GM18867 (cell line): Measurements from ENCODE around the gene LSR.
A peak's percentile ranks its signal among the peaks of the same experiment; 100 is the strongest.

Experiments
- ATAC-seq: cut with Tn5 transposase; IDR thresholded peaks from one replicate; pipeline ENCODE4 v1.9.1; 2021; ENCODE audit warnings: mild to moderate bottlenecking, moderate library complexity; ENCODE audit not compliant: unreplicated experiment

LSR gene, protein sequence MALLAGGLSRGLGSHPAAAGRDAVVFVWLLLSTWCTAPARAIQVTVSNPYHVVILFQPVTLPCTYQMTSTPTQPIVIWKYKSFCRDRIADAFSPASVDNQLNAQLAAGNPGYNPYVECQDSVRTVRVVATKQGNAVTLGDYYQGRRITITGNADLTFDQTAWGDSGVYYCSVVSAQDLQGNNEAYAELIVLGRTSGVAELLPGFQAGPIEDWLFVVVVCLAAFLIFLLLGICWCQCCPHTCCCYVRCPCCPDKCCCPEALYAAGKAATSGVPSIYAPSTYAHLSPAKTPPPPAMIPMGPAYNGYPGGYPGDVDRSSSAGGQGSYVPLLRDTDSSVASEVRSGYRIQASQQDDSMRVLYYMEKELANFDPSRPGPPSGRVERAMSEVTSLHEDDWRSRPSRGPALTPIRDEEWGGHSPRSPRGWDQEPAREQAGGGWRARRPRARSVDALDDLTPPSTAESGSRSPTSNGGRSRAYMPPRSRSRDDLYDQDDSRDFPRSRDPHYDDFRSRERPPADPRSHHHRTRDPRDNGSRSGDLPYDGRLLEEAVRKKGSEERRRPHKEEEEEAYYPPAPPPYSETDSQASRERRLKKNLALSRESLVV

GRCh38 chr19:35248310-35249145 is at the start of gene LSR:
Gene LSR (plus strand): TSS chr19:35249002. CDS start chr19:35249023, 21 bp downstream.
- ATAC-seq, result peak; percentile 80

- ATAC-seq, result no peak
These were observed 49.3 kb upstream of the LSR start for GRCh38 chr19:35199481-35199880.

DNA sequence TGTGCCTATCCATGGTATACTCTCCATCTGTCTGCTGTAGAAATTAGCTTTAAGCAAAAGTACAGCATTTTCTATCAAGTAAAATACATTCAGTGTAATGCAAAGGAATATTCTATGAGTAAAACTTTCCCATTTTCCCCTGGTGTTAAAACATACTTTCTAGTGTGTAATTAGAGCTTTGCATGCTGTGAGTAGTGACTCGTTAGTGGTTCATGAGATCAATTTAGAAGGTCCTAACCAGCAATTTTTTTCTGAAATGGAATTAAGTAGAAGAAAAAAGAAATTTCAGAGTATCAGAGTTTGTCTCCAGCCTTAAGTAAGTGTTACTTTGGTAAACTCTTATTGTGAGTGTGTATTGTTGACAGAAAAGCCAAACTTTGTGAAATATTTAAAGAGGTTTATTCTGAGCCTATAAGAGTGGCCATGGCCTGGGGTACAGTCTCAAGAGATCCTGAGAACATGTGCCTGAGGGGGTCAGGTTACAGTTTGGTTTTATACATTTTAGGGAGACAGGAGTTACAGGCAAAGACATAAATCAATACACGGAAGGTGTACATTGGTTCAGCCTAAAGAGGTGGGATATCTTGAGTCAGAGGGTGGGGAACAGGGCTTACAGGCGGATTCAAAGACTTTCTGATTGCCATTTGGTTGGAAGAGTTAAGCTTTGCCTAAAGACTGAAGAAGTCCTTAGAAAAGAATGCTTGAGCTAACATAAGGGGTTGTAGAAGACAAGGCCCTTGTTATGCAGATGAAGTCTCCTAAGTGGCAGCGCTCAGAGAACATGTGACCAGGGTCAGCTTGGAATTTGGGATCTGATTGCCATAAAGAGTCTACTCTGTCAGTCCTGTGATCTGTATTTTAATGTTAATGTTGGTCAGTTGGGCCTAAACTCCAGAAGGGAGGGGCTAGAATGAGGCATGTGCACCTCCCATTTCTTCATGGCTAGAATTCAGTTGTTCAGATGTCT is 45.8 kb upstream of the LSR start:
- no peak for ATAC-seq

DNA sequence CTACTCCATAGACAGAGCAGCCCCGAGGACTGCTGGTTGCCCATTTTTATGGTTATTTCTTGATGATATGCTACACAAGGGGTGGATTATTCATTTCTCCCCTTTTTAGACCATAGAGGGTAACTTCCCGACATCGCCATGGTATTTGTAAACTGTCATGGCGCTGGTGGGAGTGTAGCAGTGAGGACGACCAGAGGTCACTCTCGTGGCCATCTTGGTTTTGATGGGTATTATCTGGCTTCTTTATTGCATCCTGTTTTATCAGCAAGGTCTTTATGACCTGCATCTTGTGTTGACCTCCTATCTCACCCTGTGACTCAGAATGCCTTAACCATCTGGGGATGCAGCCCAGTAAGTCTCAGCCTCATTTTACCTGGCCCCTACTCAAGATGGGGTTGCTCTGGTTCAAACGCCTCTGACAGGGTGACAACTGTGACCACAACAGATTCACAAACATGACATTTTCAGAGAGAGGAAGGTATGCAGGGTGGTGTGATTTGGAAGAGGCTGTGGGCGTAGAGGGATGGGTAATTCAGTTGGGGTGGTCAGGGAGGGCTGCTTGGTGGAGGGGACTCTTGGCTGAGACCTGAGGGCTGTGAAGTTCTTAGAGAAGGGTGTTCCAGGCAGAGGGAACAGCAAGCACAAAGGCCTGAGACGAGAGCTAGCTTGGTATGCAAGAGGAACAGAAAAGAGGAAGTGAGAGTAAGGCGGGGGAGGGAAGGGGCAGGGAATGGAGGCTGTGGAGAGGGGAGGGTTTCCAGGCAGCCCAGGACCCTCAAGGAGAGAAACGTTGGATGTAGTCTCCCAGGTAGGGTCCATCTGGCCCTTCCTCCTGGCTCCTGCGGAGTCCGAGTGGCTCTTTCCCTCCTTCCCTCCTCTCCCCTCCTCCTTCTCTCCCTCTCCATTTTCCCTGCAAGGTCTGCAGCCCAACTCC is 43.7 kb upstream of the LSR start:
- peak; percentile 71 for ATAC-seq

DNA sequence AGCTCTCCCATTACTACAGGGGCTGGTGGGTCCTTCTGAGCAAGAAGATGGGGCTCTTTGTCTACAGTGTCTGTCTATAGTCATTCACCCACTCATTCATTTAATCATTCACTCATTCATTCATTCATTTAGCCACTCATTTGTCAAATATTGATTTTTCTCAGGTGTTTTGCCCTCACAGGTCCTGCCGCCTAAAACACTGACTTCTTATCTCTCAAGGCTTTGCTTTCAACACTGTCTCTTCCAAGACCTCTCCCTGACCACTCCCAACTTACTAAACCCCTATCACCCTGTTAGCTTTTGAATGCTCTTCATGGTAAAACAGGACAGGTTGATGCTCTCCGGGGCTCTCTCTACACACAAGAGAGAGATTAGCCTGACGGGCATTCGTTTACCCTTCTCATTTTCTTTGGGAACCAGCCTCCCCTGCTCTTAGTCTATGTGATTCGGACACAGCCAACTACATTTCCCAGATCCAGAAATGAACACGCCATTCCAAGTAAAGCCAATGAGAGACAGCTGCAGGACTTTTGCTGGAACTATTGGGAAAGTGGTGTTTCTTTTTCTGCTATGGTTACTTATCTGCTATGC is 43.0 kb upstream of the LSR start:
- peak; percentile 6 for ATAC-seq

DNA sequence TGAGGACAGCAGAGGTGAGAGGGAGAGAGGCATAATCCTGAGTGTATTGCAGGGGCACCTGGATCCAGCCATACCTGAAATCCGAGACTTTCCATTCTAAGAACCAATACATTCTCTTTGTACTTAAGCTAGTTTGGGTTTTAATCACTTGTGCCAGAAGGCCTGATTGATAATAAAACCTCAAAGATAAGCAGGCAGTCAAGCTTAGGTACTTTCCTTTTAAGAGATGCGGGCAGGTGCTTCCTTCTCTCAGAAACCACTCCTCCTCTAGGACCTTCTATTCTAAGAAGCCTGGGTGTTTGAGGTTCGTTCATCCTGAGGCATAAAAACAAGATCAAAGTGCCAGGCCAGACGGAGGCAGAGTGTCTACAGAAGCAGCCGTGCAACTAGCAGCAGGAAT is 42.4 kb upstream of the LSR start:
- ATAC-seq, result peak; percentile 38

DNA sequence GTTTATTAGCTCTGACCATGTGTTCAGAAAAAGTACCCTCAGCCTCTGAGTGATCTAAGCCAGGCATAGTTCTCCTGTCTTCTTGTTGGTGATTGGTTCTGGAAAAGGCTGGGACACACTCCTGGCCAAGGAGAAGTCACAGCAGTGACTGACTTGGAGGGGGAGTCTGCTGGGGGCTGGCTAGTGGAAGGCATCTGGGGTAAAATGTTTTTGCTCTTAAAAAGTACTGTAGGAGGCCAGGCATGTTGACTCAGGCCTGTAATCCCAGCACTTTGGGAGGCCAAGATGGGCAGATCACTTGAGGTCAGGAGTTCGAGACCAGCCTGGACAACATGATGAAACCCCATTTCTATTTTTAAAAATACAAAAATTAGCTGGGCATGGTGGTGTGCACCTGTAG is 41.9 kb upstream of the LSR start:
- no peak for ATAC-seq

DNA sequence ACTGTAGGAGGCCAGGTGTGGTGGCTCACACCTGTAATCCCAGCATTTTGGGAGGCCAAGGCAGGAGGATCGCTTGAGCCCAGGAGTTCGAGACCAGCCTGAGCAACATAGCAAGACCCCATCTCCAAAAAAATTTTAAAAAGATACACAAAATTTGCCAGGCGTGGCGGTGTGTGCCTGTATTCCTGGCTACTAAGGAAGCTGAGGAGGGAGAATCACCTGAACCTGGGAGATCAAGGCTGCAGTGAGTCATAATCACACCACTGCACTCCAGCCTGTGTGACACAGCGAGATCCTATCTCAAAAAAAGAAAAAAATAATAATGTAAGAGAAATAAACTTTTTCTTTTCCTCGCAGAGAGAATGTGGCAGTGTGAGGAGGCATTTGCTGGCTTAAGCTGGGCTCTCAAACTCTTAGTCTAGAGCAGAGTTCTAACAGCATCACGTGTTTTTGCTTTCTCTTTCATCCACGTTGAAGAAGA is 41.4 kb upstream of the LSR start:
- ATAC-seq, result no peak

DNA sequence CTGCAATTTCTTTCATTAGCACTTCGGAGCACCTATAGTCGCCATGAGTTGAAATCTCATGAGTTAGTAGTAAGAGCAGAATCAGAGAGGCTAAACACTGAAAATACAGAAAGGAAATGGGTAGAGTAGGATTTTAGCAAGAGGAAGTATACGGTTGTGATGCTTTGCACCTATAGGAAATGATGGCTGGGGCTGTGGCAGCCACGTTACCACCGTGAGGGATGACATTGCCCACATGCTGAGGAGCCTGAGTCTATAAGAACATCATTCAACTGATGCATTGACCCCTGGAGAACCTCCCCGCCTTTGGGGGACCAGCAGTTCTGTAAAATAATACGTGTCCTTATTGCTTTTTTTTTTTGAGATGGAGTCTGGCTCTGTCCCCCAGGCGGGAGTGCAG is 40.7 kb upstream of the LSR start:
- ATAC-seq, result no peak

- ATAC-seq, result no peak
These were observed 39.2 kb upstream of the LSR start for GRCh38 chr19:35209646-35210045.

GRCh38 chr19:35211545-35212230 is 37.1 kb upstream of the LSR start:
- no peak for ATAC-seq

DNA sequence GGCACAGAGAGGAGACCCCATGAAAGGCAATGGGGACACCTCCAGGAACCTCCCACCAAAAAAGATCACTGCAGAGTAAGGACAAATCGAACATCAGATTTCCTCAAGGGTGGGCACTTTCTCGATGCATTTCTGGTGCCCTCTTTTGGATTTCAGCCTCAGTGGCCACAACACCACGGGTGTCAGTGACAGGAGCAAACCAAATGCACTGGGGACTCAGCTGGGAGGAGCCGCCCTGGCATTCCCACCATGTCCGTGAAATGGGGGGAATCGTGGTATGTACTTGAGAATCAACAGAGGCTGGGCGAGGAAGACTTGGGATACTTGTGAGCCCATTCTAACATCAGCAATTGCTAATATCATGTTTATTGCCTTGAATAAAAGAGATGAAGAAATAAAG is 36.6 kb upstream of the LSR start:
- no peak for ATAC-seq

DNA sequence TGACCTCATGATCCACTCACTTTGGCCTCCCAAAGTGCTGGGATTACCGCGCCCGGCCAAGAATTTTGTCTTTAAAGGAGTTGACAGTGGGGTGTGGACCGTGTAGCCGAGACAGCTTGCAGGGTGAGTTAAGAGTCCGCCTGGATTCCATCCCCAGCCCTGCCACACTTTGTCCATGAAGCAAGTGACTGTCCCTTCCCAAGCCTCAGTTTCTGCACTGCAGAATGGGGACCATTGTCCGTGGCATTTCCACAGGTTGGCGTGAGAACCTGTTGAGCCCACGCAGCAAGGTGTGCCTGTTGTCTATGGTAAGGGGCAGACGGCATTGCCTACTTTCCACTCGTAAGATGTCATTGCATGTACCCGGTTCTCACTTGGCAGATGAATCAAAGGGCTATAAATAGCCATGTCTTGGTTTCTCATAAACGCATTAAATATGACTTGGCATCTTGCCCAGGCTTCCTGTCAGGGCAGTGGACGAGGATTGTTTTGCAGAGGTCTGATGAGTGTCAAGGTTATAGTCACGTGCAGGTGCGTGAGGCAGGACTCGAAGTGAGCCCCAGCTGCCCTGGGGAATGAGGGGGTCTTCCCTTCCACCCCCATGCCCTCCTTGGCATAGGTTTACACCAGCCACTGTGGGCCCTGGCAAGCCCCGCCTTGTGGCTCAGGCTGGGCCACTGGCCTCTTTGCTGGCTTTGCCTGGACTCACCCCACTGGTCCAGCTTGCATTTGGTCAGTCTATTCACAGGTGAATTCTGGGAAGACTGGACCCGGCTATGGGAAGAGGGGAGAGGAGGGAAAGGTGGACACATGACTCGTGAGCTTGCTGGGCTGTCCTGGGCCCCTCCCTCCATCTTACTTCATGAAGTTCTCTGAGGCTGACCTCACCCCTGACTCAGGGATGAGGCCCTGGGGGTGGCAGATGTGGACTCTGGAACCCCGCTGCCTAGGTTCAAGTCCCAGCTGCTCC is 34.9 kb upstream of the LSR start:
- peak; percentile 75 for ATAC-seq

DNA sequence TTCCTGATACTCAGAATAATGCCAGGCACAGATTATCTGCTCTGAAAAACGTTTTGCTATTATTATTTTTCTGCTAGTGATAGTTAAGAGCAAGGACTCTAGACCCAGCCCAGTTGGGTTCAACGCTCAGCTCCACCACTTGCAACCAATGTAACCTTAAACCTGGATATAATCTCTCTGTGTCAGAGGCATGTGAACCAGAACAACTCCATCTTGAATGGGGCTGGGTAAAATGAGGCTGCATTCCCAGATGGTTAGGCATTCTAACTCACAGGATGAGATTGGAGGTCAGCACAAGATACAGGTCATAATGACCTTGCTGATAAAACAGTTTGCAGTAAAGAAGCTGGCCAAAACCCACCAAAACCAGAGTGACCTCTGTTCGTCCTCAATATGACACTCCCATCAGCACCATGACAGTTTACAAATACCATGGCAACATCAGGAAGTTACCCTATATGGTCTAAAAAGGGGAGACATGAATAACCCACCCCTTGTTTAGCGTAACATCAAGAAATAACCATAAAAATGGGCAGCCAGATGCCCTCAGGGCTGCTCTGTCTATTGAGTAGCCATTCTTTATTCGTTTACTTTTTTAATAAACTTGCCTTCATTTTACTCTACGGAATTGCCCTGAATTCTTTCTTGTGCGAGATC is 33.9 kb upstream of the LSR start:
- ATAC-seq, result no peak

GRCh38 chr19:35216016-35216832 is 32.6 kb upstream of the LSR start:
- ATAC-seq, result no peak
